ENCODE data around the gene IRF2BPL. TPM values are rescaled to one million over a fixed set of nuclear protein-coding genes. Genes with fewer than 3 reads are reported as not detected.

The IRF2BPL gene
- total RNA-seq, 5 donors from 2014 or later (not counting 1 experiment from before 2014, with no cell fraction given): 32.6 to 50.4 (median 38.8) TPM

DNA sequence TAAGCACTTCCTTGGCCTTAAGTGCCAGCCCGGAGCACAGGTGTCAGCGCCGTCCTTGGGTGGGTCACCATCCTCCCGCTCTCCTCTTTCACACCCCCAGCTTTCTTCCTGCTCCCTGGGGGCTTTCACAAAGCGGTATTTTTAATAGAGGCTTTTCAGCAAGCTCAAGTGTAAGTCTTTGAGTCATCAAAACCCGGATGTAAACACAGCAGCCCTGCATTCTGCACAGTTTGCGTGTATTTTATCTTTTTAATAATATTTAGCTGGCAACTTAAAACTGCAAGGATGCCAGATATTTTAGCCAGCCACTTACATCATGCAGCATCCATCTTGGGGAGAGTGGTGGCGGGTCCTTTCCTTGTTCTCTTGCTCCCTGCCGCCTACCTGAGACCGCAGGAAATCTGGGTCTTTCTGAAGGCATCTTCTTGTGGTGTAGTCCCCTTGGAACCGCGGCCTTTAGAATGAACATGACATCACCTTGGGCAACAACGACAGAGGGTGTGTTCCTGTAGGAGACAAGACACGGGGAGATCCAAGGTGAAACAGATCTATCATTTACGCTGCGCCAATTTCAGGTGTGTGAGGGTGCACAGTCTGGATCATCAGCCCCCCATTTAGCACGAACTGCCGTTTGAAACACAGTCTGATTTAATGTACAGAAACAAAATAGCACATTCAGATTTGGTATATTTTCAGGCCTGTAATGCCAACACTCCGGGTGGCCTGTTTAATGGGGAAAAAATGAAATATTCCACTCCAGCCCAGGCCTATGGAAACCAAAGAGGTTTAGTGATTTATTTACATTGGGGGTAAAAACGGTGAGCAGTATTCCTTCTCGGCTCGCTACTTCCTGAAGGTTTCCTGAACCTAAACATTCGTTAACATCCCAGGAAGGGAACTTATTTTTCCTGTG lies 12.5 kb upstream of the IRF2BPL start:
- 32% methylated on average over 13 of the region's 23 CpGs for WGBS (ENCODE audit: insufficient coverage)
- Histone ChIP-seq H3K36me3 (ENCODE audit: control insufficient read depth in 2 of 2, extremely low read depth in 1 of 2, insufficient read depth in 1 of 2, low read length in 1 of 2) (no peaks in the 10 kb centered on the region), H3K9me3 (no peaks in the 10 kb centered on the region), H3K4me1 (ENCODE audit: control insufficient read depth in 1 of 2, extremely low read depth in 1 of 2, insufficient read depth in 2 of 2, low read length in 2 of 2) (peaks cover 46 to 85% of the 10 kb centered on the region in 2 experiments), H3K4me3 (ENCODE audit: control insufficient read depth in 1 of 2, extremely low read depth in 1 of 2, low read length in 1 of 2) (peak overlapping the region; percentile 28 to 44), H3K27ac (ENCODE audit: low read length) (peak overlapping the region; percentile 95), H3K27me3 (replicated peaks in 1 of 2; ENCODE audit: control insufficient read depth in 2 of 2, extremely low read depth in 1 of 2, insufficient read depth in 2 of 2, low read length in 1 of 2) (no peaks in the 10 kb centered on the region)
- ChIA-PET POLR2A (interaction anchor here in 1 of 2 donors (0.8 to 3.0 kb wide), 5 partner anchors 13 to 111 kb away, joined by 3 to 41 read pairs (median 6); partner anchors contain the start of gene IRF2BPL), CTCF (interaction anchor here (0.6 to 2.7 kb wide), 12 partner anchors 10 to 128 kb away, joined by 3 to 31 read pairs (median 8); partner anchors contain the start of gene IRF2BPL (in 1 of the 2))
- DNase-seq (peak in 10 of 35 experiments; percentile 22 to 75 (median 34)), ATAC-seq (replicated peaks in 1 of 4) (peak; percentile 37 to 55 (median 48))
- Mint-ChIP-seq H3K9me3 (no peaks in the 10 kb centered on the region), H3K4me3 (peak overlapping the region; percentile 79 to 83 (median 81)), H3K36me3 (no peaks in the 10 kb centered on the region), H3K27me3 (no peaks in the 10 kb centered on the region), H3K27ac (peak overlapping the region; percentile 97 to 99), H3K4me1 (peaks cover 87 to 96% (median 89%) of the 10 kb centered on the region in 3 donors)

DNA sequence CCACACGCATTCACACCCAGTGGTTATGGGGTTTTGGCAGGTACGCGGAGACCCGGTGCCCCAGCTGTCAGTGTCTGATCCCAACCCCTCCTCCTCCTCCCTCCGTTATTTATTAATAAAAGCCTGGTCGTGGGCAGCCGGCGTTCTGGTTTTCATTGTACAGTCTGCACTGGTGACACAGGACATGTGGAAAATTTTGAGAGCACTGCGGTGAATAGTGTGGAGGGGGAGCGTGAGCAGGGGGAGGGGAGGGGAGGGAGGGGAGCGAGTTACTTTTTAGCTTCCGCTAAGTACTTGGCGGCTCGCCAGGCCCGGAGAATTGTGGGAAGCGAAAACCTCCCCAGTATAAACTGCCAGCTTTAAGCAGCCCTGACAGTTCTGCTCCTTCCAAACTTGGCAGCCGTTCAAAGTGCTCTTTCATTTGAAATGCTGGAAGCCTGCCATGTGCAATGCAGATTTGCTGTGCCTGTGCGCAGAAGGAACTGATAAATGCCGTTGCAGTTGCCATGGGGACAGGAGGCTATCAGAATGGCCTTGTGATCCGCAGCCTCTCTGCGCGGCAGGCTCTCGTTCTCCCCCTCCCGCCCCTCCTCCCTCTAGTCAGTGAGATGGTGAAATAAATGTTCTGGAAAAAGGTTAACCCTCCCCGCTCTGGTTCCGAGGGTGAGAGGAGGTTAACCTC lies 11.7 kb upstream of the IRF2BPL start:
- Histone ChIP-seq H3K27ac (ENCODE audit: low read length) (peak overlapping the region; percentile 95), H3K9me3 (no peaks in the 10 kb centered on the region), H3K4me1 (ENCODE audit: control insufficient read depth in 1 of 2, extremely low read depth in 1 of 2, insufficient read depth in 2 of 2, low read length in 2 of 2) (peaks cover 46 to 84% of the 10 kb centered on the region in 2 experiments), H3K36me3 (ENCODE audit: control insufficient read depth in 2 of 2, extremely low read depth in 1 of 2, insufficient read depth in 1 of 2, low read length in 1 of 2) (no peaks in the 10 kb centered on the region), H3K27me3 (replicated peaks in 1 of 2; ENCODE audit: control insufficient read depth in 2 of 2, extremely low read depth in 1 of 2, insufficient read depth in 2 of 2, low read length in 1 of 2) (no peaks in the 10 kb centered on the region), H3K4me3 (ENCODE audit: control insufficient read depth in 1 of 2, extremely low read depth in 1 of 2, low read length in 1 of 2) (peak overlapping the region; percentile 39 to 44)
- ATAC-seq (replicated peaks in 1 of 4) (peak; percentile 80 to 86 (median 82)), DNase-seq (peak; percentile 95 to 99 (median 98))
- peak overlapping the region; percentile 97 to 99 for H3K27ac Mint-ChIP-seq
- peaks cover 86 to 94% (median 86%) of the 10 kb centered on the region in 3 donors for H3K4me1 Mint-ChIP-seq
- no peaks in the 10 kb centered on the region for H3K27me3 Mint-ChIP-seq
- H3K9me3 Mint-ChIP-seq: no peaks in the 10 kb centered on the region
- H3K4me3 Mint-ChIP-seq: peak overlapping the region; percentile 79 to 83 (median 81)
- ChIA-PET POLR2A (interaction anchor here in 1 of 2 donors (0.8 to 3.0 kb wide), 5 partner anchors 12 to 110 kb away, joined by 3 to 41 read pairs (median 6); partner anchors contain the start of gene IRF2BPL), CTCF (interaction anchor here (0.7 to 2.7 kb wide), 12 partner anchors 11 to 127 kb away, joined by 3 to 31 read pairs (median 8); partner anchors contain the start of gene IRF2BPL (in 1 of the 2))
- H3K36me3 Mint-ChIP-seq: no peaks in the 10 kb centered on the region
- WGBS (ENCODE audit: insufficient coverage): 2% methylated on average over 5 of the region's 26 CpGs

DNA sequence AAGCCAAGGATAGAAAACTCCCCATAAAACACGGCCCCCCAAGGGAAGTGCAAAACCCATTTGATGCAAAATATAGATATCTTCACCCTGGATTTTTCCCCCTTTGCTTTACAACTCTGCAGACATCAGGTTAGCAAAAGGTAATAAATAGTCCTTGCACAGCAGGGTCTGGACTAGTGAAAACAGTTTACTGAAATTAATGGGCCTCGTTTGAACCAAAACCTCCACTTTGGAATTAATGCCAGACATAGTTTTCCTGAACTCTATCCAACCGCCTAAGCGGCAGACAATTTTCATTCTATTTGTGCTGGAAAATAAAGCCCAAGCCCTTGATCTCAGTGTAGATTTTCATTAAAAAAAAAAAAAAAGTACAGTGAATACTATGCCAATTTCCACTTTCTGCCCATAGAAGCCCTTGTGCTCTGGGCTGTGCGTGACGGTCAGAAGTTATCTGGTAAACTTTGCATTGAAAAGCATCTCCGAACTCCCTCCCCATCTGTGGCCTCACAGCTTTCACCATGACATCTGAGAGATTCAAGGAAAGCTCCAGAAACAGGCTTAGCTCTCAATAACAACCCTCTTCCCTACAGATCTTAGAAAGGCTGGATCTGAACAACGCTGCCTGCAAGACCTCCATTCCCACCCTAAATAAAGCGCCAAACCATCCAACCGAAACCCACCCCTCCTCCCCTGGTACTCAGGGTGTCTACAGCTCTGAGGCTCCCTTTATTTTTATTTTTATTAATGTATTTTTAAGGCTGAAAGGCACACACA lies 11.0 kb upstream of the IRF2BPL start:
- Histone ChIP-seq H3K36me3 (ENCODE audit: control insufficient read depth in 2 of 2, extremely low read depth in 1 of 2, insufficient read depth in 1 of 2, low read length in 1 of 2) (no peaks in the 10 kb centered on the region), H3K27ac (ENCODE audit: low read length) (peak overlapping the region; percentile 95), H3K4me1 (ENCODE audit: control insufficient read depth in 1 of 2, extremely low read depth in 1 of 2, insufficient read depth in 2 of 2, low read length in 2 of 2) (peaks cover 48 to 91% of the 10 kb centered on the region in 2 experiments), H3K4me3 (ENCODE audit: control insufficient read depth in 1 of 2, extremely low read depth in 1 of 2, low read length in 1 of 2) (peak overlapping the region; percentile 39 to 44), H3K27me3 (replicated peaks in 1 of 2; ENCODE audit: control insufficient read depth in 2 of 2, extremely low read depth in 1 of 2, insufficient read depth in 2 of 2, low read length in 1 of 2) (no peaks in the 10 kb centered on the region), H3K9me3 (no peaks in the 10 kb centered on the region)
- peak overlapping the region; percentile 79 to 83 (median 81) for H3K4me3 Mint-ChIP-seq
- no peaks in the 10 kb centered on the region for H3K9me3 Mint-ChIP-seq
- no peaks in the 10 kb centered on the region for H3K27me3 Mint-ChIP-seq
- ChIA-PET POLR2A (interaction anchor here (0.6 to 3.0 kb wide), 4 partner anchors 10 to 84 kb away, joined by 3 to 41 read pairs (median 6); partner anchors contain the start of gene IRF2BPL (in 1 of the 2)), CTCF (interaction anchor here (0.6 to 2.7 kb wide), 11 partner anchors 11 to 126 kb away, joined by 3 to 31 read pairs (median 6); partner anchors contain the start of gene IRF2BPL (in 1 of the 2))
- peaks cover 84 to 93% (median 88%) of the 10 kb centered on the region in 3 donors for H3K4me1 Mint-ChIP-seq
- DNase-seq (peak in 1 of 35 experiments; percentile 37), ATAC-seq (replicated peaks in 1 of 4) (peak in 2 of 4 experiments; percentile 0 to 3)
- no peaks in the 10 kb centered on the region for H3K36me3 Mint-ChIP-seq
- WGBS (ENCODE audit: insufficient coverage): 53% methylated on average over 4 of the region's 10 CpGs
- H3K27ac Mint-ChIP-seq: peak overlapping the region; percentile 97 to 99

DNA sequence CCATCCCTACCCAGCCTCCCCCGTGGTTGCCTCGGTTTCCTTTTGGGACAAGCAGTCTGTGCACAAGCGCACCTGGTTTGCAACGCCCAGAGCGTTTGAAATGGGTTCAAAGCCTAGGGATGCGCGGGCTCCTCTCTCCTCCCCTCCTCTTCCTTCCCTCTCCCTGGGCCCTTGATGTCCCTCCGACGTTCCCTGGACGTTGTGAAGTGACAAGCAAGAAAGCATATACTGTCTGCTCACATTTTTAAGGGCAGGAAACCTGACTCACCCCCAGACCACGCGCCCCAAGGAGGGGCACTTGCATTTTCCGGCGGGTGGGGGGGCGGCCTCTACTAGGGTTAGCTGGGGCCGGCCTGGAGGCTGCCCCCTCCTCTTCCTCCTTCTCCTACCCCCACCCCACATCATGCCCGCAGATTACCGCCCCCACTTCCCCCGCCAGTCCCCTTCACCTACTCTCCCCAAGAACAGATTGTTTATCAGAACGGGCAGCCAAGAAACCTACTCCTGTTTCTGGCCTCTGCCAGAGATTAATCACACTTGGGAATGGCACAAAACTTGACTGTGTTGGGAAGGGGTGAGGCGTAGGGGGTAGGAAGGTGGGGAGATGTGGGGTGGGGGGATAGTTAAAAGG lies 9.5 kb upstream of the IRF2BPL start:
- H3K27ac ChIP-seq (ENCODE audit: low read length): peak overlapping the region; percentile 61
- WGBS (ENCODE audit: insufficient coverage): 8% methylated on average over 13 of the region's 21 CpGs
- no peaks in the 10 kb centered on the region for H3K27me3 Mint-ChIP-seq
- H3K4me3 ChIP-seq (ENCODE audit: control insufficient read depth in 1 of 2, extremely low read depth in 1 of 2, low read length in 1 of 2): peak overlapping the region in 1 of 2 donors; percentile 25
- ChIA-PET POLR2A (interaction anchor here in 1 of 2 donors (1.3 kb wide), 1 partner anchor 9 kb away, joined by 4 read pairs; the partner anchor contains the start of gene IRF2BPL), CTCF (no interaction called here)
- H3K9me3 ChIP-seq: no peaks in the 10 kb centered on the region
- no peaks in the 10 kb centered on the region for H3K36me3 ChIP-seq (ENCODE audit: control insufficient read depth in 2 of 2, extremely low read depth in 1 of 2, insufficient read depth in 1 of 2, low read length in 1 of 2)
- peak overlapping the region; percentile 97 to 99 for H3K27ac Mint-ChIP-seq
- peaks cover 81 to 90% (median 88%) of the 10 kb centered on the region in 3 donors for H3K4me1 Mint-ChIP-seq
- DNase-seq (peak in 7 of 35 experiments; percentile 17 to 66 (median 40)), ATAC-seq (replicated peaks in 1 of 4) (peak in 2 of 4 experiments; percentile 5 to 6)
- H3K9me3 Mint-ChIP-seq: no peaks in the 10 kb centered on the region
- peak overlapping the region; percentile 63 to 79 (median 67) for H3K4me3 Mint-ChIP-seq
- no peaks in the 10 kb centered on the region for H3K27me3 ChIP-seq (replicated peaks in 1 of 2; ENCODE audit: control insufficient read depth in 2 of 2, extremely low read depth in 1 of 2, insufficient read depth in 2 of 2, low read length in 1 of 2)
- H3K4me1 ChIP-seq (ENCODE audit: control insufficient read depth in 1 of 2, extremely low read depth in 1 of 2, insufficient read depth in 2 of 2, low read length in 2 of 2): peaks cover 49 to 90% of the 10 kb centered on the region in 2 experiments
- H3K36me3 Mint-ChIP-seq: no peaks in the 10 kb centered on the region

DNA sequence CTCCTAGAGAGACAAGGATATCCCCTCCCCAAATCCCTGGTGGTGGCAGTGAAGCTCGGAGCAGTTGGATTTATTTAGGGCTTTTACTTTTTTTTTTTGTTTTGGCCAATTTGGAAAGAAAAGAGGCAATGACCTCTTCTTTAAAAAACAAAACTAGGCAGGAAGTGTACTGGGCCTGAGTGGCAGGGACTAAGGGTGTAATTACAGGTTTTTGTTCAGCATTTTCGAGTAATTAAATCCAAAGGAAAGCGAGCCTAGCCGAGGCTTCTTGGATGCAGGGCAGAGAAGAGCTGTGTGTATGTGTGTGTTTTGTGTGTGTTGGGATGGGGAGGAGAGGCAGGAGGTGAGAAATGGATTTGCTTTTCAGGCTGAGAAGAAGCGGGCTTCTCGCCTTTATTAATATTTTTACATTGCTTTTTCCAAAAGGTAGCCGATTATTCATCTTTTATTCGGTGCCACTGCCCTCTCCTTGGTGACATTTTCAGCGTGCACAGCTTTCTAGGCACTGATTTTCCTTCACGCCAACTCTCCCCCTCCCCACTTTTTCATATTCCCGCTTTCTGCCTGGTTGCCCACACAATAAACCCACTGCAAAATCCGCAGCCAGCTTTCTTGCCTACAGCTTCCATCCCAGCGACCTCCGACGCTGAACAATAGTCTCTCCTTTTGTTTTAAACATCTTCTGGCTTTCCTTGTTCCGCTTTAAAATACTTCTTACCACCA lies 8.9 kb upstream of the IRF2BPL start:
- ChIA-PET POLR2A (interaction anchor here in 1 of 2 donors (1.3 kb wide), 1 partner anchor 9 kb away, joined by 4 read pairs; the partner anchor contains the start of gene IRF2BPL), CTCF (interaction anchor here (0.6 to 1.0 kb wide), 2 partner anchors 27 to 82 kb away, joined by 3 to 4 read pairs; no protein-coding TSS in a partner anchor)
- Mint-ChIP-seq H3K9me3 (no peaks in the 10 kb centered on the region), H3K36me3 (no peaks in the 10 kb centered on the region), H3K4me3 (peak overlapping the region; percentile 63 to 79 (median 67)), H3K27me3 (no peaks in the 10 kb centered on the region), H3K4me1 (peaks cover 83 to 91% (median 89%) of the 10 kb centered on the region in 3 donors), H3K27ac (peak overlapping the region; percentile 97 to 99)
- H3K4me3 ChIP-seq (ENCODE audit: control insufficient read depth in 1 of 2, extremely low read depth in 1 of 2, low read length in 1 of 2): no peak overlapping the region
- H3K27me3 ChIP-seq (replicated peaks in 1 of 2; ENCODE audit: control insufficient read depth in 2 of 2, extremely low read depth in 1 of 2, insufficient read depth in 2 of 2, low read length in 1 of 2): no peaks in the 10 kb centered on the region
- no peaks in the 10 kb centered on the region for H3K9me3 ChIP-seq
- H3K36me3 ChIP-seq (ENCODE audit: control insufficient read depth in 2 of 2, extremely low read depth in 1 of 2, insufficient read depth in 1 of 2, low read length in 1 of 2): no peaks in the 10 kb centered on the region
- DNase-seq: no peak
- no peak for ATAC-seq (replicated peaks in 1 of 4)
- peaks cover 53 to 90% of the 10 kb centered on the region in 2 experiments for H3K4me1 ChIP-seq (ENCODE audit: control insufficient read depth in 1 of 2, extremely low read depth in 1 of 2, insufficient read depth in 2 of 2, low read length in 2 of 2)
- WGBS (ENCODE audit: insufficient coverage): 74% methylated on average over 13 of the region's 16 CpGs
- peak overlapping the region; percentile 61 for H3K27ac ChIP-seq (ENCODE audit: low read length)

Data from T-cell (primary cell).